ENCODE data around the gene PKHD1.

Gene PKHD1, protein sequence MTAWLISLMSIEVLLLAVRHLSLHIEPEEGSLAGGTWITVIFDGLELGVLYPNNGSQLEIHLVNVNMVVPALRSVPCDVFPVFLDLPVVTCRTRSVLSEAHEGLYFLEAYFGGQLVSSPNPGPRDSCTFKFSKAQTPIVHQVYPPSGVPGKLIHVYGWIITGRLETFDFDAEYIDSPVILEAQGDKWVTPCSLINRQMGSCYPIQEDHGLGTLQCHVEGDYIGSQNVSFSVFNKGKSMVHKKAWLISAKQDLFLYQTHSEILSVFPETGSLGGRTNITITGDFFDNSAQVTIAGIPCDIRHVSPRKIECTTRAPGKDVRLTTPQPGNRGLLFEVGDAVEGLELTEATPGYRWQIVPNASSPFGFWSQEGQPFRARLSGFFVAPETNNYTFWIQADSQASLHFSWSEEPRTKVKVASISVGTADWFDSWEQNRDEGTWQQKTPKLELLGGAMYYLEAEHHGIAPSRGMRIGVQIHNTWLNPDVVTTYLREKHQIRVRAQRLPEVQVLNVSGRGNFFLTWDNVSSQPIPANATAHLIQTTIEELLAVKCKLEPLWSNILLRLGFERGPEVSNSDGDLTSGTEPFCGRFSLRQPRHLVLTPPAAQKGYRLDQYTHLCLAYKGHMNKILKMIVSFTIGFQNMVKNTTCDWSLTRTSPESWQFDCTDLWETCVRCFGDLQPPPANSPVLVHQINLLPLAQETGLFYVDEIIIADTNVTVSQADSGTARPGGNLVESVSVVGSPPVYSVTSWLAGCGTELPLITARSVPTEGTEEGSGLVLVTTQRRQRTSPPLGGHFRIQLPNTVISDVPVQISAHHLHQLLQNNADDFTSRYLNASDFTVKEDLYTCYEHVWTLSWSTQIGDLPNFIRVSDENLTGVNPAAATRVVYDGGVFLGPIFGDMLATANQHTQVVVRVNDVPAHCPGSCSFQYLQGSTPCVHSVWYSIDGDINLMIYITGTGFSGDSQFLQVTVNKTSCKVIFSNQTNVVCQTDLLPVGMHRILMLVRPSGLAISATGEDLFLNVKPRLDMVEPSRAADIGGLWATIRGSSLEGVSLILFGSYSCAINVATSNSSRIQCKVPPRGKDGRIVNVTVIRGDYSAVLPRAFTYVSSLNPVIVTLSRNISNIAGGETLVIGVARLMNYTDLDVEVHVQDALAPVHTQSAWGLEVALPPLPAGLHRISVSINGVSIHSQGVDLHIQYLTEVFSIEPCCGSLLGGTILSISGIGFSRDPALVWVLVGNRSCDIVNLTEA (N-terminal part only)

GRCh38 chr6:52087498-52087999 is at the start of gene PKHD1:
PKHD1 (minus strand) TSS chr6:52087613; CDS start chr6:52084933, 2,680 bp downstream.
- peak; percentile 51 for DNase-seq

- no peak for DNase-seq
Observed at GRCh38 chr6:52136934-52137467, 49.6 kb upstream of the PKHD1 start.

- DNase-seq, result no peak
Observed at GRCh38 chr6:52136055-52136454, 48.6 kb upstream of the PKHD1 start.

DNA sequence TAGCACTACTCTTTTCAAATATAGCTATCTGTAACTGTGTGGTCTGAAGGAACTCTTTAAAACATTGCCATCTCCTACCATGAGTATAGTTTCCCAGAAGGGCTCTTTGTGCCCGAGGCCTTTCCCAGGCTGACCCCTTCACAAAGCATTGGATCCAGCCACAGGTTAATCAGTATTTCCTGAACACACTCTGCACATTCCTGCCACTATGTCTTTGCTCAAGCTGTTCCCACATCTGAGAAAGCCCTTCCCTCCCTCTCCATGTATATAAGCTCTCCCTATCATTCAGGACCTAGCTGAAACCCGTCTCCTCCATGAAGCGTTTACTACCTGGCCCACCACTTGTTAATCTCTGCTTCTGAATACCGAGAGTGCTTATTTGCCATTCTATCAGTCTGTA is 47.8 kb upstream of the PKHD1 start:
- DNase-seq, result no peak

GRCh38 chr6:52134011-52134410 is 46.6 kb upstream of the PKHD1 start:
- DNase-seq, result no peak

DNA sequence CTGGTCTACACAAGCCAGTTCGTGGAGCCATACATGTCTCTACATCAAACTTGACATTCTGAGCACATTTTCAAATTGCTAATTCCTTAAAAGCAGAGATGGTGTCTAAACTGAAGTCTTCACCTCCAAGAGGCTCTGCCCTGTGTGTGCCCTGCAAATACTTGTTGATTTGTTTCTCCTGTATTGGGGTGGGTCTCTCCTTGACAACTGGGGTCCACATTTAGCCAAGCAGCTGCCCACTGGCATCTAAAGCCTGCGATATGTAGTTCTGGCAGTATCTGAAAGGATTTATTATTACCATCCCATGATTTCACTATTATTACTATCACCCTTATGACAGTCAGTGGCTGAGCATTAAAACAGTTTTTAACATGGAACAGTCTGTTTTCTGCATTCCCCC is 45.9 kb upstream of the PKHD1 start:
- DNase-seq, result no peak

GRCh38 chr6:52132292-52132691 is 44.9 kb upstream of the PKHD1 start:
- no peak for DNase-seq

DNA sequence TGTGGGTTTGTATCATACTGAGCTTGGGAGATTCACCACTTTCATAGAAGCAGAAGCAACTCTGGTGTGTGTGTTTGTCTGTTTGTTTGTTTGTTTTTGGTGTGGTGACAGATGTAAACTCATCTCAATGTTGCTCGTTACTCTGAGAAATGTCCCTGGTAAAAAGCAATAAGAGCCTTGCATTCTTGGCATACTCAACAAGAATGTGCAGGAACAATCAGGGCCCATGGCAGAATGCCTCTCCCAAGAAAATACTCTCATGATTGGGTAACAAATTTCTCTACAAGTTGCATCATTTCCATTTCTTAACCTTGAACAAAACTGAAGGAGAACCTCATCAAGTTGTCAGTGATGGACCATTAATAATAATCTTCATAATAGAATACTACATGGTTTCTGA is 43.0 kb upstream of the PKHD1 start:
- no peak for DNase-seq

DNA sequence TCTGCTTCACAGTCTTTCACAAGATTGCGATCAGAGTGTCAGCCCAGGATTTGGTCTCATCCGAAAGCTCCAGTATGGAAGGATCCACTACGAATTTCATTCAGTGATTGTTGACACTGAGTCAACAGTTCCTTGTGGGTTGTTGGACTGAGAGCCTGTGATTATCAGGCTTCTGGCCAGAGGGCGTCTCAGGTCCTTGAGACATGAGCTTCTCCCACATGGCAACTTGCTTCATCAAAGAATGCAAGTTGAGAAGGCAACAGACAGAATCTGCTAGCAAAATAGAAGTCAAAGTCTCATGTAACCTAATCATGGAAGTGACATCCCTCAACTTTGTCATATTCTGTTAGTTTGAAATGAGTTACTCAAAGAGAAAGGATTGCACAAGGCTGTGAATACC is 40.5 kb upstream of the PKHD1 start:
- DNase-seq, result no peak

GRCh38 chr6:52126231-52126630 is 38.8 kb upstream of the PKHD1 start:
- DNase-seq, result no peak

GRCh38 chr6:52125572-52125971 is 38.2 kb upstream of the PKHD1 start:
- no peak for DNase-seq

DNA sequence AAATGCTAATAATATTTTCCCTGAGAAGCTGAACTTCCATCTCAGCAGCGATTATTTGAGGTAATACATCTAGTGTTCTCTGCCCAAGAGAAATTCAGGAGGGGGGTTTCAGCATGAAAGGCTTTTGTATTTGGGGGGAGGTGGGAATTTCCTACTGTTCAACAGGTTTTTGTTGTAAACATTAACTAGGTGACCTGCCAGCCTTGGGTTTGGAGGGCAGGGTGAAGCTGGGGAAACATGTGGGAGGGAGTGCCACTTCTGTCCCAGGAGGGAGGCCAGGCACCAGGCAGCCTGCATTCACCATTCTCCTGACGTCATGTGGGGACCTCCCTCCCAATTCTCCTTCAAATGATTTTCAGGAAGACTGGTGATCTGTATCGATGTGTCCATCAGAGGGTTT is 37.7 kb upstream of the PKHD1 start:
- no peak for DNase-seq

GRCh38 chr6:52124126-52125121 is 37.0 kb upstream of the PKHD1 start:
- no peak for DNase-seq

- DNase-seq, result no peak
Observed at GRCh38 chr6:52123251-52123650, 35.8 kb upstream of the PKHD1 start.

GRCh38 chr6:52117352-52117751 is 29.9 kb upstream of the PKHD1 start:
- DNase-seq, result no peak

DNA sequence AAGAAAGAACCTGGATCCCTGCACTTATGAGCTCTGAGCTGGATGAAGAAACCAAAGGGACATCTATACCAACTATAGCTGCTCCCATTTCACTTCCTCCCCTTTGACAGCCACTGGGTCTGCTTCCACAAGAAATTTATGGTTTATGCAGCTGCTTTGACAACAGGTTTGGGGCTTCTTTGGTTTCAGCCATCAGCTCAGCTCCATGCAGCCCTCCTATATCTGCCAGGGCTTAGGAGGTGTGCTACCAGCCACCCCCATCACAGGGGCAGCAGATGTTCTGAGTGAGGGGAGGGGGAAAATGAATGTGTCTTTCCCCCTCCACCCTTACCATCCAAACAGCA is 29.2 kb upstream of the PKHD1 start:
- DNase-seq, result no peak

- DNase-seq, result no peak
Observed at GRCh38 chr6:52115891-52116604, 28.6 kb upstream of the PKHD1 start.

DNA sequence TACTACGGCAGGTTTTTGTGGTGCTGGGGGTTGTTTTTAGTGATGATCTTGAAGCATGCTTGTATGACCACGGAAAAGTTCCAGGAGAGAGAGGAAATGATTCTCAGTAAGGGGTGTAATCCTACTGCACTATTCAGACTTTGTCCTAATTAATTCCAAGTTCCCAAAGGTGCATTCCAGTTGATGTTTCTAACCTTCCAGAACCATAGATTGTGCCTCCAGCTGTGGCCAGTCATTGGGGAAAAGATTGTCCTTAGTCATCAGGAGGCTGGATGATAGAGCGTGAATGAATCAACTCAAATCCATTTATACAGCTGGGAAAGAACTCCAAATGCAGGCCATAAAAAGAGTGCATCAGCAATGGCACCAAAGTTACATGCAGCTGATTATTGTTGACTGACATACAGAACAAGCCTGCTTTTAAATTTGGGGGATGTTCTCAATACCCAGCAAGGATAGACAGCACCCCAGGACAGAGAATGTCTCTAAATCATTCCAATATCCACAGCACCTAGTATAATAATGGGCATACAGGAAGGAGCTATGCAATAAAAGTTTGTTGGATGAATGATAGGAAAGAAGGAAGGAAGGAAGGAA is 27.8 kb upstream of the PKHD1 start:
- DNase-seq, result no peak

GRCh38 chr6:52109171-52109571 is 21.8 kb upstream of the PKHD1 start:
- no peak for DNase-seq

GRCh38 chr6:52108128-52108527 is 20.7 kb upstream of the PKHD1 start:
- DNase-seq, result peak; percentile 41

GRCh38 chr6:52106994-52107393 is 19.6 kb upstream of the PKHD1 start:
- no peak for DNase-seq

Data from NCI-H82 (cell line).